ENCODE results near the gene SCMH1. TPM values are rescaled to one million over a fixed set of nuclear protein-coding genes. Genes with fewer than 3 reads are reported as not detected.
"Not testable (repeated sequence)": the region's sequence is repeated elsewhere in the genome, so short reads cannot be mapped to it uniquely, and the experiment has no call there.

Gene SCMH1
- polyA plus RNA-seq, 1 donor from 2014 or later = 23.0 TPM

DNA sequence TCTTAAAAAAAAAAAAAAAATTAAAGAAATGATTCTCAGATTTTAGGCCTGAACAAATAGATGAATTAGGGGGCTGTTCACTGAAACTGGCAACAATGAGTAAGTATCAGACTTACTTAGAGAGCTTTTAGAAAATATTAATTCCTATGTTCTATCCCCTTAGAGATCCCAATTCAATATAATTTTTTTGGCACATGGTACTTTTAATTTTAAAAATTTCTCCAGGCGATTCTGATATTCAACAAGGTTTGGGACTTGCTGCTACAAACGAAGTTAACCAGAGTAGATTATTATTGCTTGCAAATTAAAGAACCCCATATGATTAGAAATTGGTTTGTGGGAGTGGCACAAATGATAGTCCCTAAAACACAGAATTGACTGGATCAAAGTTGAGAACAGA lies 11.4 kb downstream of the SCMH1 start:
- no peaks in the 10 kb centered on the region for H3K9me2 ChIP-seq (ENCODE audit: insufficient read depth, low read length)
- no peaks in the 10 kb centered on the region for H3K36me3 ChIP-seq (ENCODE audit: insufficient read depth, low read length)
- TF ChIP-seq TAF1 (IDR thresholded peaks at IDR 0.05; ENCODE audit: low read depth) (no peak), POLR2AphosphoS5 (IDR thresholded peaks at IDR 0.05) (no peak), EZH2 (IDR thresholded peaks at IDR 0.05; ENCODE audit: borderline replicate concordance, insufficient read depth, low read length, poor library complexity, severe bottlenecking) (no peak), EP300 (conservative IDR thresholded peaks at IDR 0.05; ENCODE audit: poor library complexity, severe bottlenecking) (no peak), MXI1 (conservative IDR thresholded peaks at IDR 0.05; ENCODE audit: poor library complexity, severe bottlenecking) (no peak), SMC3 (conservative IDR thresholded peaks at IDR 0.05; ENCODE audit: poor library complexity) (no peak), RAD21 (conservative IDR thresholded peaks at IDR 0.05) (no peak)
- TF ChIP-seq, protein P1, sequence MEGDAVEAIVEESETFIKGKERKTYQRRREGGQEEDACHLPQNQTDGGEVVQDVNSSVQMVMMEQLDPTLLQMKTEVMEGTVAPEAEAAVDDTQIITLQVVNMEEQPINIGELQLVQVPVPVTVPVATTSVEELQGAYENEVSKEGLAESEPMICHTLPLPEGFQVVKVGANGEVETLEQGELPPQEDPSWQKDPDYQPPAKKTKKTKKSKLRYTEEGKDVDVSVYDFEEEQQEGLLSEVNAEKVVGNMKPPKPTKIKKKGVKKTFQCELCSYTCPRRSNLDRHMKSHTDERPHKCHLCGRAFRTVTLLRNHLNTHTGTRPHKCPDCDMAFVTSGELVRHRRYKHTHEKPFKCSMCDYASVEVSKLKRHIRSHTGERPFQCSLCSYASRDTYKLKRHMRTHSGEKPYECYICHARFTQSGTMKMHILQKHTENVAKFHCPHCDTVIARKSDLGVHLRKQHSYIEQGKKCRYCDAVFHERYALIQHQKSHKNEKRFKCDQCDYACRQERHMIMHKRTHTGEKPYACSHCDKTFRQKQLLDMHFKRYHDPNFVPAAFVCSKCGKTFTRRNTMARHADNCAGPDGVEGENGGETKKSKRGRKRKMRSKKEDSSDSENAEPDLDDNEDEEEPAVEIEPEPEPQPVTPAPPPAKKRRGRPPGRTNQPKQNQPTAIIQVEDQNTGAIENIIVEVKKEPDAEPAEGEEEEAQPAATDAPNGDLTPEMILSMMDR (IDR thresholded peaks at IDR 0.05; ENCODE audit: poor library complexity, severe bottlenecking) = no peak
- TF ChIP-seq, protein P2, sequence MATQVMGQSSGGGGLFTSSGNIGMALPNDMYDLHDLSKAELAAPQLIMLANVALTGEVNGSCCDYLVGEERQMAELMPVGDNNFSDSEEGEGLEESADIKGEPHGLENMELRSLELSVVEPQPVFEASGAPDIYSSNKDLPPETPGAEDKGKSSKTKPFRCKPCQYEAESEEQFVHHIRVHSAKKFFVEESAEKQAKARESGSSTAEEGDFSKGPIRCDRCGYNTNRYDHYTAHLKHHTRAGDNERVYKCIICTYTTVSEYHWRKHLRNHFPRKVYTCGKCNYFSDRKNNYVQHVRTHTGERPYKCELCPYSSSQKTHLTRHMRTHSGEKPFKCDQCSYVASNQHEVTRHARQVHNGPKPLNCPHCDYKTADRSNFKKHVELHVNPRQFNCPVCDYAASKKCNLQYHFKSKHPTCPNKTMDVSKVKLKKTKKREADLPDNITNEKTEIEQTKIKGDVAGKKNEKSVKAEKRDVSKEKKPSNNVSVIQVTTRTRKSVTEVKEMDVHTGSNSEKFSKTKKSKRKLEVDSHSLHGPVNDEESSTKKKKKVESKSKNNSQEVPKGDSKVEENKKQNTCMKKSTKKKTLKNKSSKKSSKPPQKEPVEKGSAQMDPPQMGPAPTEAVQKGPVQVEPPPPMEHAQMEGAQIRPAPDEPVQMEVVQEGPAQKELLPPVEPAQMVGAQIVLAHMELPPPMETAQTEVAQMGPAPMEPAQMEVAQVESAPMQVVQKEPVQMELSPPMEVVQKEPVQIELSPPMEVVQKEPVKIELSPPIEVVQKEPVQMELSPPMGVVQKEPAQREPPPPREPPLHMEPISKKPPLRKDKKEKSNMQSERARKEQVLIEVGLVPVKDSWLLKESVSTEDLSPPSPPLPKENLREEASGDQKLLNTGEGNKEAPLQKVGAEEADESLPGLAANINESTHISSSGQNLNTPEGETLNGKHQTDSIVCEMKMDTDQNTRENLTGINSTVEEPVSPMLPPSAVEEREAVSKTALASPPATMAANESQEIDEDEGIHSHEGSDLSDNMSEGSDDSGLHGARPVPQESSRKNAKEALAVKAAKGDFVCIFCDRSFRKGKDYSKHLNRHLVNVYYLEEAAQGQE (IDR thresholded peaks at IDR 0.05; ENCODE audit: borderline replicate concordance) = no peak
- peaks cover 13% of the 10 kb centered on the region for H3K79me2 ChIP-seq (replicated peaks; ENCODE audit: insufficient read depth, low read length)
- H3K4me3 ChIP-seq (ENCODE audit: low read length) = no peak overlapping the region
- no peak overlapping the region for H3K27ac ChIP-seq (ENCODE audit: low read length)
- no peaks in the 10 kb centered on the region for H3K9me3 ChIP-seq (ENCODE audit: low read length)
- no peaks in the 10 kb centered on the region for H4K20me1 ChIP-seq (ENCODE audit: insufficient read depth)
- H3F3A ChIP-seq (ENCODE audit: insufficient read depth, low read length, poor library complexity, severe bottlenecking) = no peaks in the 10 kb centered on the region
- no peak overlapping the region for H3K9ac ChIP-seq (ENCODE audit: low read length)
- no peak overlapping the region for H3K4me2 ChIP-seq (ENCODE audit: low read length)
- H3K27me3 ChIP-seq (ENCODE audit: insufficient read depth, low read depth, low read length) = no peaks in the 10 kb centered on the region
- no peak overlapping the region for H2AFZ ChIP-seq (ENCODE audit: low read depth, low read length)

DNA sequence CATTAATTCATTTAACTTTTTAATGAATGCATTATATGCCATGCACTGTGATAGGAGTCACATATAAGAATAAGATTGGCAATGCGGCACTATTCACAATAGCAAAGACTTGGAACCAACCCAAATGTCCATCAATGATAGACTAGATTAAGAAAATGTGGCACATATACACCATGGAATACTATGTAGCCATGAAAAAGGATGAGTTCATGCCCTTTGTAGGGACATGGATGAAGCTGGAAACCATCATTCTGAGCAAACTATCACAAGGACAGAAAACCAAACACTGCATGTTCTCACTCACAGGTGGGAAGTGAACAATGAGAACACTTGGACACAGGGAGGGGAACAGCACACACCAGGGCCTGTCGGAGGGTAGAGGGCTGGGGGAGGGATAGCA lies 12.9 kb downstream of the SCMH1 start:
- not testable (repeated sequence) for H3K27ac ChIP-seq (ENCODE audit: low read length); H3K36me3 ChIP-seq (ENCODE audit: insufficient read depth, low read length); H3K9me2 ChIP-seq (ENCODE audit: insufficient read depth, low read length); H4K20me1 ChIP-seq (ENCODE audit: insufficient read depth); H3K9ac ChIP-seq (ENCODE audit: low read length); H3K27me3 ChIP-seq (ENCODE audit: insufficient read depth, low read depth, low read length); H3K4me2 ChIP-seq (ENCODE audit: low read length); H2AFZ ChIP-seq (ENCODE audit: low read depth, low read length); H3F3A ChIP-seq (ENCODE audit: insufficient read depth, low read length, poor library complexity, severe bottlenecking); H3K4me3 ChIP-seq (ENCODE audit: low read length); H3K9me3 ChIP-seq (ENCODE audit: low read length)
- peaks cover 21% of the 10 kb centered on the region for H3K79me2 ChIP-seq (replicated peaks; ENCODE audit: insufficient read depth, low read length)

All from neural cell (in vitro differentiated cells).